Upper lobe of left lung (tissue), 4 donors: Measurements from ENCODE around the gene CLIP1.

Source experiments
- CTCF ChIP-seq, 6 experiments: fragments of 450-650 bp in 4 of 6; fragments of 200-600 bp in 2 of 6; sonication (generic) in 2 of 6; IDR thresholded peaks; one replicate each; pipeline ENCODE4 v1.5.1; 2016 to 2019; ENCODE audit warnings: antibody characterized with exemption in 6 of 6
- EP300 ChIP-seq, 4 donors: sonication (generic); formaldehyde crosslinking; IDR thresholded peaks; one replicate each; pipeline ENCODE4 v1.5.1; 2017; ENCODE audit warnings: antibody characterized with exemption in 4 of 4, control low read depth in 2 of 4
- POLR2A ChIP-seq, 4 donors: fragments of 450-650 bp; IDR thresholded peaks; one replicate each; pipeline ENCODE4 v1.5.1; 2016 to 2017; ENCODE audit warnings: antibody characterized with exemption in 4 of 4, mild to moderate bottlenecking in 2 of 4
- POLR2AphosphoS5 ChIP-seq, 2 donors: sonication (generic); formaldehyde crosslinking; IDR thresholded peaks; one replicate each; pipeline ENCODE4 v1.5.1; 2017; ENCODE audit warnings: antibody characterized with exemption in 2 of 2

- TF ChIP-seq CTCF (IDR thresholded peaks at IDR 0.05) = no peak
- no peak for TF ChIP-seq EP300 (IDR thresholded peaks at IDR 0.05)
- no peak for TF ChIP-seq POLR2AphosphoS5 (IDR thresholded peaks at IDR 0.05)
- TF ChIP-seq POLR2A (IDR thresholded peaks at IDR 0.05) = no peak
Observed at GRCh38 chr12:122304924-122305323, 117.5 kb downstream of the CLIP1 start.
